ENCODE results near the gene KCNK6.

DNA sequence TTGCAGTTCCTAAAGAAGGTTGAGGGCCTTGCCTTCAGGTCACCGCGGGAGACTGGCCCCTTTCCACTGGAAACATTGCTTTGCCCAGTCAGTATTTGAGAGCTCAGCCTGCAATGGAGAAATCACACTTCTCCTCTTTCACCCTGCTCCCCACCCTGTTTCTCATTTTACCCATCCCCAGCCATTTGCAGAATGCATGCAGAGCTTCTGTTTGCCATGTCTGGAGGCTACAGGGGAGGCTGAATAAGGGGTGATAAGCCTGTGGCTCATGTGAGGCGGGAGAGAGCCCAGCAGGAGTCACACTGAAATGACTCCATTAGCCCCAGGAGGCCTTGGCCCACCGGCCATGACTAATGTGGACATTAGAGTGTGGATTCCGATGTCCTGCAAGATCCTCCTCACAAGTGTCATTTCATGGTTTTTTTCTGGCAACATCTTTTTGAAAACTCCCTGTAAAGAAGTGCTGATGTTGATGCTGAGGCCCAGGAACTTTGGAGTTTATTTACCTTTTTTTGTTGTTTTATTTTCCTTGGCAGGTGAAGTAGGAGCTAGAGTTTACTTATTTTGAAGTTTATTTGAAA, 49.0 kb upstream of the KCNK6 start:
- TF ChIP-seq, protein P1, sequence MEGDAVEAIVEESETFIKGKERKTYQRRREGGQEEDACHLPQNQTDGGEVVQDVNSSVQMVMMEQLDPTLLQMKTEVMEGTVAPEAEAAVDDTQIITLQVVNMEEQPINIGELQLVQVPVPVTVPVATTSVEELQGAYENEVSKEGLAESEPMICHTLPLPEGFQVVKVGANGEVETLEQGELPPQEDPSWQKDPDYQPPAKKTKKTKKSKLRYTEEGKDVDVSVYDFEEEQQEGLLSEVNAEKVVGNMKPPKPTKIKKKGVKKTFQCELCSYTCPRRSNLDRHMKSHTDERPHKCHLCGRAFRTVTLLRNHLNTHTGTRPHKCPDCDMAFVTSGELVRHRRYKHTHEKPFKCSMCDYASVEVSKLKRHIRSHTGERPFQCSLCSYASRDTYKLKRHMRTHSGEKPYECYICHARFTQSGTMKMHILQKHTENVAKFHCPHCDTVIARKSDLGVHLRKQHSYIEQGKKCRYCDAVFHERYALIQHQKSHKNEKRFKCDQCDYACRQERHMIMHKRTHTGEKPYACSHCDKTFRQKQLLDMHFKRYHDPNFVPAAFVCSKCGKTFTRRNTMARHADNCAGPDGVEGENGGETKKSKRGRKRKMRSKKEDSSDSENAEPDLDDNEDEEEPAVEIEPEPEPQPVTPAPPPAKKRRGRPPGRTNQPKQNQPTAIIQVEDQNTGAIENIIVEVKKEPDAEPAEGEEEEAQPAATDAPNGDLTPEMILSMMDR (IDR thresholded peaks at IDR 0.05), result no peak
- no peak for TF ChIP-seq POLR2AphosphoS5 (IDR thresholded peaks at IDR 0.05)

Measured in stomach (tissue), 4 donors.